ENCODE data around the gene KIF21B.

The KIF21B gene

DNA sequence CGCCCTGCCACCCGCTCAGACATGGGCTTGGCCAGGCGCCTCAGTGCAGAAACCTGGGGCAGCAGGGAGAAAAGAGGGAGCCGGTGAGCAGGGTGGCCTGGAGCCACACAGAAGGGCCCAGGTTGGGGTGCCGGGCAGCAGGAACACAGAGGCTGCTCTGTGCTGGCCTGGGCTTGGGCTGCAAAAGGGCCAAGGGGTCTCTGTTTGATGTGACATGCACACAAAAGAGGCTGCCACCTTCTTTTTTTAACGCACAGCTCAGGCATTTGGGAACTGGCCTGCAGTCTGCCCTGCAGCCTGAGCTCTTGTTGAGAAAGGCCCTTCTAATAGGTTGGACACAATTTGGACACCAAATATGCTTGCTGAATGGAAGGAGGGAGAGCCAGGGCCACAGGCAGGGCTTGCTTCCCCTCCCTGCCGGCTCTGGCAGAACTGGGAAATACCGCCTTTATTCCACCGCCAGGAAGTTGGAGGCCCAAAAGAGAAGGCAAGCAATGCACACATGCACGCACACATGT, 32.4 kb downstream of the KIF21B start:
- no peak for DNase-seq

DNA sequence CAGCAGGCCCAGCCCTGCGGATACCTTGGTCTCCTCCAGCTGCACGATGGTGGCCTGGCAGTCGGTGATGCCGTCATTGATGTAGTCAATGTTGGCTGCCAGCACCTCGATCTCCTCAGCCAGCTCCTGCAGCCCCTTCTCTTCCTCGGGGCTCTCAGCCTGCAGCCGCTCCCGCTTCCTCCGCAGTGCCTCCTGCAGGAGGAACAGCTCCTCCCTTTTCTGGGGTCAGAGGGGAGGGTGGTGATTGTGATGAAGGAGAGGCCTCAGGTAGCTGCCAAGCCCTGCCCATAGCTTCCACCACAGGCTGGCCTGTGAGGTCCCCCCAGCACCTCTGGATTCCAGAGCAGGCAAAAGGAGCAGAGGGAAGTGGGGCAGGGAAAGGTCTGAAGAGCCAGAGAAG, 33.4 kb downstream of the KIF21B start:
- DNase-seq = no peak

DNA sequence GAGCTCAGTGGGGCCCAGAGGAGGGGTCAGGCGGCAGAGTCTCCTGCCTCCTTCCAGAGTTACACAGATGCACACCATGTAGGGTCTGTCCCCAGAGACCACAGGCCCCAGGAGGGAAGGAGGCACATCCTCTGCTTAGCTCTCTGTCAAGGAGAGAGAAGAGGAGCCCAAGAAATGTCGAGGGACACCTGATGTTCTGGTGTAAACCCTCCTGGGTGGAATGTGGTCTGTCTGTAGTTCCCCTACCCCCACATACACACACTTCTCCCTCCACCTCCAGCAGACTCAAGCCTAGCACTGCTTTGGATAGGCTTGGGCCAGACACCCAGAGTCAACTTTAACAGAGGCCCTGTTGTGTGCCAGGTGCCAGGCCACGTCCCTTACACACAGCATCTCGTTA, 34.2 kb downstream of the KIF21B start:
- no peak for DNase-seq

DNA sequence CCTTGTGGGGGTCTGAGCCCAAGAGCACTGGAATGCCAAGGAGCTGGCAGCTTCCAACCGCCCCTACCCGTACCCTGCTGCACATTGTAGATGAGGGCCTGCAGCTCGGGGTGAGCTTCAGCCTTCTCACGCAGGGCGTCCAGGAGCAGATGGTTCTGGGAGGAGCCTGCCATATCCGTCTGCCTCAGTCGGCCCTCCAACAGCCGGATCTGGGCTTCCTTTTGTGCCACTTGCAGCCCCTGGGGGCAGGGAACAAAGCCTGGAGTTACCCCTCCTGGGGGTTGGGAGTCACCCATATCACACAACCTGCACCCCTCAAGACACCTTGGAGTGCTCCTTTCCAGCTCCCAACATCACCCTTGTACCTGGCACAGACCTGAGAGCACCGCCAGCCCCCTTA, 34.8 kb downstream of the KIF21B start:
- no peak for DNase-seq

DNA sequence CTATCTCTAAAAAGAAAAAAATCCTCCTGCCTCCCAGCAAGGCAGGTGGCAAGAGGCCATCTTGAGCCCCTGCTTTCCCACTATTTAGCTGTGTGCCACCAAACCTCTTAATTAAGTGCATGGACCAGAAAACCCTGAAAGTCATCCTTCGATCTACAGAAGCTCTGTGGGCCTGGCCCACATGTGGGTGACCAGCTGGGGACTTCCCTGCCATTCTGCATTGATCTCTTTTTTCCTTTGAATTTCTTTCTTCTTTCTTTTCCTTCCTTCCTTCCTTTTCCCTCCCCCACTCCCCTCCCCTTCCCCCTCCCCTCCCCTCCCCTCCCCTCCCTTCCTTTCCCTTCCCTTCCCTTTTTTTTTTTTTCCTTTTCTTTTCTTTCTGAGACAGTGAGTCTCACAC, 38.0 kb downstream of the KIF21B start:
- no peak for DNase-seq

DNA sequence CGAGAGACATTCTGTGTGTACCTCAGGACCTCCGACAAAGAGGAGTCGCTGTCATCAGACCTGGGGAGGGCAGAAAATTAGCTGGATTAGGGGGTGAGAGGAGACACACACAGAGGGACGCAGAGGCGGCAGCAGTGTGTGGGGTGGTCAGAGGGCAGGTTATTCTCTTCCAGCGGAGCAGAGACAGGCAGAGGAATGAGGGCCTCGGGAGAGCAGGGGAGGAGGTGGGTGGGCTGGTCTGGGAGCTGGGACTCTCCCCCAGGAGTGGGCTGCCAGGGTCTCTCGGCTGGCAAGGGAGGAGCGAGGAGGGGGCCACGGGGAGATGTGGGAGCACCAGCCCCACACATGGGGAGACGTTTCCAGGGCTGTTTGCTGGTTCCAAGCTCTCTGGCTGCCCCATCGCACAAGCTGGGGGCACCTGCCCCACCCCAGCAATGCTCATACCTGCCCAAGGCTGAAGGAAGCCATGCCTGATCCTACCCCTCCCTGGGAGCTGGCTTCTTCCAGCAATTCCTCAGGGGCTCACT, 40.4 kb downstream of the KIF21B start:
- no peak for DNase-seq

DNA sequence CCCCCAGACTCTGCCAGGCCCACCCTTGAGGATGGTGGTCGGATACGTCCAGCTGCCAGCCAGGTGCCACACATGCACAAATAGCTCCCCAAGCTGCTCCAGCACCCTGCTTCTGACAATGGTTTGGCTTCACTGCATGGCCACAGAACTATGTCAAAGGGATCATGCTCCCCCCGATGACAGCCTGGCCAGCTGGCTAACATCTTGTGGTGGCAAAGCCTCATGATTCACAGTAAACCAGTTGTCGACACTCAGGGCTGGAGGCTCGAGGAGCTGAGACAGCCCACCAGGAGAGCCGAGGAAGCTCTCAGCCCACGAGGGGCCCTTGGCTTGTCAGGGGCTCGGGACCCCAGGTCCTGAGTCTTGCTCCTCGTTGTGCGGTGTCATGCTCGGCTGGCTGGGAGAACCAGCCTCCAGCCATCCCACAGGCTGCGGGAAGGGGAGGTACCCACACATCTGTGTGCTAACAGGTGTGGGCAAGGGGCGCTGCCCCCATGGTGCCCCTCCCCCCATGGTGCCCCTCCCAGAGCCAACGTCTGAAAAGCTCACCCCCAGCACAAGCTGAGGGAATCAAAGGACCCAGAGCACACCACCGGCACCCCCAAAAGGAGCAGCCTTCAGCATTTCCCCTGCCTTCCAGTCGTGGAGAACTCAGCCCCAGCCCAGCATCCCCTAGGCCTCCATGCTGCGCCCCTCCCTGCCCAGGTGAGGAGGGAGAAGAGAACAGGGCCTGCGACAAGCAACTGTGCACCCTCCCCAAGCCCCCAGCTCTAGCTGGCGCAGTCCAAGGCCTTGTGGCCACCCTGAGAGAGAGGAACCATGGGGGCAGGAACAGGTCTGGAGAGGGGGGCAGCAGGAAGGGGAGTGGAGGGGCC, 41.2 kb downstream of the KIF21B start:
- no peak for DNase-seq

DNA sequence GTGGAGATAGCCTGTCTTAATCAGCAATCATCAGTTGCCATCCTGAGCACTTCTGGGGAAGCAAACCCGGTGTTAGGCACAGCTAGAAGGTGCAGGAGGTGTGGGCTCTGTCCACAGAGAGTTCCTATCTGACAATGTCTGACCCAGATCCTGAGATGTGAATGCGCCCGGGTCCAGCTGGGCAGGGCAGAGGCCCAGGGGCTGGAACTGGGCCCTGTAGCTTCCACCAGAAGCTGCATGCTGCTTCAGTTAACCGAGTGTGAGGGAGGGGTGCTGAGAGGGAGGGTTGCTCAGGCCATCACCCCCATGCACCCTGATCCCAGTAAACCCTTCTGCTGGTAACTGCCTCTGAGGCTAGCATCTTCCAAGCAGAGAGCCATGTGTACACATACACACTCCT, 42.2 kb downstream of the KIF21B start:
- no peak for DNase-seq

DNA sequence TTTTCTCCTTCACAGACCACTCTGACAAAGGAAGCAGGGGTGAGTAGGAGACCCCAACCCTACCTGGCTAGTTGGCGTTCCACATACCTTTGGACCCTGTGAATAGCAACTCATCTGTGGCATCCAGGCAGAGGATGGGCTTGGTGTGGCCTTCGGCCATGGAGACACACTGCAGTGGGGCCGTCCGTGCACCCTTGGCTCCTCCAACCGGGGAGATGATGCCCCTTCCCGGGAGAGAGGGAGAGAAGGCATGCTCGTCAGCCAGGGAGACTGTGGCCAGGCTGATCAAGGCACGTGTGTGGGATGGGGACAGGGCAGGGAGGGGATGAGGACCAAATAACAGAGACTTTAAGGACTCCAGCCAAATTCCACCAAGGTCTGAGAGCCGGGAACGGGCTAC, 42.6 kb downstream of the KIF21B start:
- DNase-seq = no peak

DNA sequence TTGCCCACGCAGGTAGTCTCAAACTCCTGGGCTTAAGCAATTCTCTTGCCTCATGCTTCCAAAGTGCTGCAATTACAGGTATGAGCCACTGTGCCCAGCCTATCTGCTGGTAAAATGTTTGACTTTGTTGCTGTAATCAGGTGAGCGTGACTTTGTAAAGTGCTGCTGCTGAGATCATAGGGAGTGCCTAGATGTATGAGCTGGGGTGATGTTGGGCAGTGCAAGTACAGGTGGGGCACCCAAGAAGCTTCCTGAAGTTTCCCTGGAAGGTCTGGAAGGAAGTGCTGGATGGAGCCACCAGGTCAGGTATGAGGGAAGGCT, 43.1 kb downstream of the KIF21B start:
- no peak for DNase-seq

DNA sequence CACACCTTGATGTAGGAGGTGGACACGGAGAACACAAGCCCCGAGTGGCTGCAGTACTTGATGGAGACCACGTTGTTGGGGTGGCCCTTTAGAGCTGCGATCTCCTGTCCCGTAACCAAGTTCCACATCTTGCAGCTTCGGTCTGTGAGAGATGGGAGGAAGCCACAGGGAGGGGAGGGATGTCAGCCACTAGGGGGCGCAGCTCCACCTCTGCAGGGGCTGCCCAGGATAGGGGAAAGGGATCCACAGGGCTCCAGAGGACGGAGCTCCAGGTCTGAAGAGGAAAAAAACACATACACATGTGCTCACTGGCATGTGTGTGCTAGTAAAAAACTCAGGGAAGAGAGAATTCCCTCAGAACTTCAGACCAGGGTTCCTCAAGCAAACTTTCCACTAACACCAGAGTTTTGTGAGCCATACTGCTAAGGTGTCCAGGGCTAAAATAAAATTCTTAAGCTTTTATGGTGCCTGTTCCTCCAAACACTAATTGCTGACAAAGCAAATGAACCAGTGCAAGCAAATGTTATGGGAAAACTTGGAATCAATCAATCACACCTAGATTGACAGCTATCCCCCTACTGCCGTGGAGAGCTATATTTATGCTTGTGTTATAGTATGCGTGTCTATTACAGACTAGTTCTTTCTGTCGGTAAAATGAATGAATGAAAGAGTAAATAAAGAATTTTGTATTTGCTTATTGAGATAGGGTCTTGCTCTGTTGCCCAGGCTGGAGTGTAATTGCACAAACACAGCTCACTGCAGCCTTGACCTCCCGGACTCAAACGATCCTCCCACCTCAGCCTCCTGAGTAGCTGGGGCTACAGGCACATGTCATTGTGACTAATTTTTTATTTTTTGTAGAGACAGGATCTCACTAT, 43.7 kb downstream of the KIF21B start:
- DNase-seq = no peak

DNA sequence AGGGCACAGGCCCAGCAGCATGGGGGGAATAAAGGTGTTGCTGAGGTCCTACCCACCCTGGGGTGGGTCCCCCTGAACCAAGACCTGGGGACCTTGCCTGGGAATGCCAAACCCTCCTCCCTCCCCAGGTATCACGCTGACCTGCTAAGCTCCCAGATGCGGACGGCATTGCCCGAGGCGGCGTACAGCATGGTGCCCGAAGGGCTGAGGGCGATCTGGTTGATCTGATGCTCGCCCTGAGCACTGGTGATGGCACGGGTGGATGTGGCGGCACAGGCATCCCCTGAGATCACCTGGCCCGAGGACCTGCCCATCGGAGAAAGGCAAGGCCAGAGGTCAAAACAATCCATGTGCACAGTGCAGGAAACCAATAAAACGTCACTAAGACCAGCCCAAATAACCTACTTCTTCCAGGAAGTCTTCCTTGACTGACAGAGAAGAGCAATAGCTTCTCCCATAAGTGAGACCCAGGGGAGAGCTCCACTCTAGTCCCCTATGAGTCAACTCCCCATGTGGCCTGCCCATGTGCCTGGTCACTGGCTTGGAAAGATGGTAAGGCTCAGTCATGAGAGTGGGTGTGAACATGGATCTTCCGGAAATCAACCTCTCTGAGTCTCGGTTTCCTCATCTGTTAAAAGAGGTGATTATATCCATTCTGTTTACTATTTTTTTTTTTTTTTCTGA, 46.3 kb downstream of the KIF21B start:
- DNase-seq = no peak

DNA sequence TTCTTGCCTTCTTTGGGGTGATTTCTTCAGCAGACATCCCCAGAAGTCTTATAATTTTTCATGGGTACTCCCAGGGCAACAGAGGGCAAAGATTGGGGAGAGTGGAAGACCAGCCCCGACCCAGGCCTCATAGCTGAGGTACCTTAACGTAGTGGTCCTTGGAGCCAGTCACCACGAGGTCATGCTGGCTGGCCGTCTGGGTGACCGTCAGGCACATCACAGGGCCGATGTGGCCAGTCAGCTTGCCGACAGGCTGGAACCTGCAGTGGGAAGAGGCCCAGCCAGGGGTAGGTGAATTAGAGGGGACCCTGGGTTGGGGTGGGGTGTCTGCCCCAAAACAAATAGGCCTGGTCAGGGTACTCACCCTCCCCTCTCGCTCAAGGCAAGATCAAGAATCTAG, 46.9 kb downstream of the KIF21B start:
- no peak for DNase-seq

DNA sequence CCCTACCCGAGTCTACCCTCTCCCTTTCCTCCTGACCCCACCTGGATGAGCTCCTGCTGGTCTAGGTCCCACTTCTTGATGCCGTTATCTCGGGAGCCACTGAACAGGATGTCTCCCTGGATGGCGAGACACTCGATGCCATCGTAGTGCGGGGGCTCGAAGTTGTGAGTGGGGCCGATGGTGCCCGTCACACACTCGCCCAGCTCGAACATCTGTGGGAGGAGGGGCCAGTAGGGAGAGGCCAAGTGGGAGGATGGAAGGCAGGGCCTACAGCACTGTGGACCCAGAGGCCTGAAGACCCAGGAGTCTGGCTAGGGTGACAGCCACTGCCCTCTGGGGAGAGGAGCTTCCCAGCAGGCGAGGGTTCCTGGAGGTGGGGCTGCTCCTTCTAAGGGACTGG, 48.1 kb downstream of the KIF21B start:
- no peak for DNase-seq

DNA sequence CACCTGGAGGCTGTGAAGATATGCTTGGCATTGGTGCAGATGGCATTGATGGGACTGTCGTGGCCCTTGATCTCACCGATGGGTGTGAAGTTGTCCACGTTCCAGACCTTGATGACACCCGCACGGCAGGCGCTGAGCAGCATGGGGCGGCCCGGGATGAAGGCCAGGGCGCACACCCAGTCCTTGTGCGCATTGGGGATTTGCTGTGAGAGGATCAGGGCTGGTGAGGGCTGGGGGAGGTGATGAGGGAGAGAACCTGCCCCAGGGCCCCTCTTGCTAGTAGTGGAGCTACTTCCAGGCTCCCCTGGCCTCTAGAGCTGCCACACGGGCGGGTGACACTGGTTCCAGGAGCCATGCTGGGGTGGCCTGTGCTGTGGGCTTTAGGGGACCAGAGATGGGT, 48.8 kb downstream of the KIF21B start:
- DNase-seq = no peak

DNA sequence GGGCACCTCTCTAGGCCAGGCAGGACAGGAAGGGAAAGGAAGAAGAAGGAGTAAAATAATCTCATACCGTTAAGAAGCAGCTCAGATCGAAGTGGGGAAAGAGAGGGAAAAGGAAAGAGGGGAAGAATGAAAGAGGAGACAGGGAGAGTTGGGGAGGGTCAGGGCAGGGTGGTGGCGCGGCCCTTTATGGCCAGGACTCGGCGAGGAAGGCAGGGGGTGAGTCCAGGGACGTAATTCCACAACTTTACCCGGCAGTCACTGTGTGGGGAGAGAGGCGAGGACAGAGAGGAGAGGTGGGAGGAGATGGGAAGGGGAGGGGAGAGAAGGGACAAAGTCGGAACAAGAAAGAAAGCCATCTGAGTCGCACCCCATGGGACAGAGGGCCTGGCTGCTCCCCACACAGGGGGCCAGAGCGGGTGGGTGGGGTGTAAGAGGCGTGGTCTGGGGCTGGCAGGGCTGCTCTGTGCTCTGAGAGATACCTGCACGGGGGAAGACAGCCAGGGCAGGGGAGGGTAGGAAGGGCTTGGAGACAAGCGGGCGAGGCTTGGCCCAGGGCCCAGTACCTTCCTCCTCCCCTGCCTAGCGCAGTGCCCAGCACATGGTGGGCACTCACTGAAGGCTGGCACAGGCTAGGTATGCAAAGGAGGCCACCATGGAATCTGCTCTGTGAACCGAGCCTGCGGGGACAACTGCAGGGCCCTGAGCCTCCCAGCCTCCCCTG, 49.4 kb downstream of the KIF21B start:
- DNase-seq = no peak

DNA sequence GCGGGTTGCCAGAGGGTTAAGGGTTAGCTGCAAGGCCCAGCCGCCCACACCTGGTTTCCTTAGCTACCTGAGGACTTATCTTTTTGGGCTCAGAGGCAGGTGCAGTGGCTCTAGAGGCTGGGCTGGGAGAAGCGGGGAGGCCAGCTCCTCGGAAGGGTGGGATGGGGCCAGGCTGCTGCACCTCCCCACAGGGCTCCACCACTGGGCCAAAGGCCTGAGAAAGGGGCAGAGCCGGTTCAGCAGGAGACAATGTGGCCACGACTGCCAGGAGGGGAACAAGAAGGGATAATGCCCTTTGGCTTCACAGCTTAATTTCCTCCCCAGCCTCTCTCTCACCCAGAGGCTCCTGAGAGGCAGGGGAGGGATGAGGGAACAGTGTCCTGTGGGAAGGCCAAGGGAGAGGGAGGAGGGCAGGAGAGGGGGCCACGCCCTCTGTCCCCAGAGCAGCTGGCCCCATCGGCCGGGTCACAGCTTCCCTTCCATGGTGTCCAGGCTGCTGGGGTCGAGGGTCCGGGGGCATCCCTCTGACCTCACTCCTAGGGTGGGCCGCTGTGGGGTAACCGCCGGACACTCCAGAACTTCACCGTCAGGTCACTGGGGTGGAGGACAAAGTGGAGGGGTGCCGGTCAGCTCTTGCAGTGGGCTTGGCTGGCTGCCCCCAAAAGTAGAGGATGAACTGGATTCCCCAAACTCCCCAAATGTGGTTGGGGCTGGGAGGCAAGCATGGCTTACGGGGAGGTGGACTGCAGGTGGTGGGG, 50.4 kb downstream of the KIF21B start:
- DNase-seq = no peak

DNA sequence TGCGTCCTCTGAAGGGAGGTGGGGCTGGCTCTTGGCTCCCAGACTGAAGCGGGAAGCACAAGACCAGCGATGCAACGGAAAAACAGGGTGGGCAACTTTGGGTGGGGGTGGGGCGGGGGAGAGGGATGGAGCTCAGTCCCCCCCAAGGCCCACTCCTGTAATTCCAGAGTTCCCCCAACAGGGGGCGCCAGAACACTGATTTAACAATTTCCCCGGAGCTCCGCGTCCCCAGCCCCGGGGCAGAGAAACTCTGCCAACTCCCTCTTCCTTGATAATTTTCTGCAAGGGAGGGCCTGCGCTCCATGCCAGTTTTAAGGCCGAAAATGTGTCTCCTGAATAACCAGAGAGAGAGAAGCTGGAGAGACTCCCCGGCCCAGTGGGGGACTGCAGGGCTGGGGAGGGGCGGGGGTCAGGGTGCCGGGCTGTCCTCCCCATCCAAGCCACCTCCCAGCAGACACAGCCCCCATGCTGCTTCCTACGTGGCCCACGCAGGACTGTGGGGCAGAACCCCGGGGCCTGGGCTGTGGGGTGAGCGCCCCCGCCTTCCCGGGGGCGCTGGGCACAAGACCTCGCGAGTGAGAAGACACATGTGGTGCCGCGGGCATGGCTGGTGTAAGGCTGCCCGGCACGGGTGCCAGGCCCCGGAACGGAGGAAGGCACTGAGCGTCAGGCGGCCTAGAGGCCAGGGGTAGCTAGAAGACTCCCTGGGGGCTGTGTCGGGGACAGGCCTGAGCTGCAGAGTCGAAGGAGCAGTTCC, 51.4 kb downstream of the KIF21B start:
- DNase-seq = no peak

DNA sequence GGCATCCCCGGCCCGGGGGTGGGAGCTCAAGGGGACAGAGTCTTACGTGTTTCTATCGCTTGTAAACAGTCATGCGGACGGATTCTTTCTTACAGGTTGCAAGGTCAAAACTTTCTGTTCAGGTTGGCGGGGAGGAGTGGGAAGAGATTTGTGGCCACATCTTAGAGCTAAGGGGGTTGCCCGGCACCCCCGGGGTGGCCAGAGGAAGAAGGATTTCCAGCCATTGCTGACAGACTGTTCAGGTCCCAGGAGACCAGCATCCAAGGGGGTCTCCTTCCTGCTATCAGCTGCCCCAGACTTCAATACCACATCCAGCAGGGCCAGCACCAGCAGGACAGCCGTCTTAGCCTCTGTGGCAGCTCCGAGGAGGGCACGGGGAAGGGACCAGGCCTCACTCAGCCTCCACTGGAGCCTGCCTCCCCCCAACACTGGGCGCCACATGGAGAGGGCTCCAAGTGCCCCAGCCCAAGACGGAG, 52.0 kb downstream of the KIF21B start:
- no peak for DNase-seq

DNA sequence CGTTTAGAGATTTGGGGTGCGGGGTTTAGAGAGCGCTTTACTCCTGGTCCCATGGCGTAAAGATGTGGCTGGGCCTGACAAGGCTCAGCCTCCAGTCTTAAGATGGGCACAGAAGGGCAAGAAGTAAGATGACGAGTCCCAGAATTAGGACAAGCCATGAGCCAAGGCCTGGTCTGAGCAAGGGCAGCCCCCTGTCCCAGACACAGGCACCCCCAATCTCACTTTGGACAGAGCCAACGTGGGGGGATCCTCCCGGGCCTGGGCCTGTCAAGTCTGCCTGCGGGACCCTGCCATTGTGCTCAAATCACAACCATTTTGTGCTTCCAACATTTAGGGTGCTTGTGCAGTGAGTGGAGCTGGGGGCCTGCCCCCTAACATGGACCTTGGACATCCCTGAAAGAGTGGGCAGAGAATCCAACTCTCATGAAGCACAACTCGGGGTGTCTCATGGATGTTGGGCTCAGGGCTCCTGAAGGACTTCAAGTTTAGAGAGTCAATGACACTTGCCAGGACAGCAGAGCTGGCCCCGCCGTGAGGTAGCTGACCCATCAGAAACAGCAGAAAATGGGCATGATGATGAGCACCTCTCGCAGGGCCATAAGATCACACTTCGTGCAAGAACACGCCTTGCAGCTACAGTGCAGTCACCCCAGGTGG, 52.6 kb downstream of the KIF21B start:
- no peak for DNase-seq
